ENCODE results near the gene SUCLG1. TPM values are rescaled to one million over a fixed set of nuclear protein-coding genes. Genes with fewer than 3 reads are reported as not detected.

The SUCLG1 gene
- polyA plus RNA-seq, 2 of the 4 experiments (the other 2 are of a cell fraction), result 90.0 to 144 TPM

DNA sequence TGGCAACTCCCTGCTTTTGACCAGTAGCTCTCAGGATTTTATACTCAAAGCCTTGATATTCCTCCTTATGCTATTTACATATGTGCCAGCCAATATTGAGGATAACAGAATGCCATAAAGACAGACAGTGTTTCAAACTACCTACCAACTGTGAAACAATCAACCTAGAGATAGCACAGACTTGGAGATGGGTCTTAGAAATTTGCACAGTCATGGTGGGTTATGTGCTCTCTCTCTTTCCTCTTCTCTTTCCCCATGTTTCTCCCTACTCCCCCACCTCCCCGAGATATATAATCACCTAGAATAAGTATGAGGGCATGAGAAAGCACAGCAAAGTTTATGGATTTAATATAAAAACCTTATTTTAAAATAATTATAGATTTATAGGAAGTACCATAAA lies 24.2 kb upstream of the SUCLG1 start:
- TF ChIP-seq, protein P1, sequence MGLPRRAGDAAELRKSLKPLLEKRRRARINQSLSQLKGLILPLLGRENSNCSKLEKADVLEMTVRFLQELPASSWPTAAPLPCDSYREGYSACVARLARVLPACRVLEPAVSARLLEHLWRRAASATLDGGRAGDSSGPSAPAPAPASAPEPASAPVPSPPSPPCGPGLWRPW (IDR thresholded peaks at IDR 0.05), result no peak
- no peak for TF ChIP-seq CEBPB (IDR thresholded peaks at IDR 0.05)
- peak; percentile 90 for TF ChIP-seq NFE2L2 (conservative IDR thresholded peaks at IDR 0.05; ENCODE audit: low read length)
- no peak for TF ChIP-seq TFCP2L1 (CRISPR knock-in tag; IDR thresholded peaks at IDR 0.05)
- TF ChIP-seq MAFK (IDR thresholded peaks at IDR 0.05; ENCODE audit: partially characterized antibody), result peak; percentile 58
- H3K9me3 ChIP-seq, result no peaks in the 10 kb centered on the region
- H3K4me3 ChIP-seq, result no peak overlapping the region
- POLR2A ChIA-PET, result no interaction called here
- H3K4me1 ChIP-seq, result peaks cover 19% of the 10 kb centered on the region
- no peak overlapping the region for H3K4me2 ChIP-seq
- CTCF ChIA-PET, result interaction anchor here (1.2 to 1.4 kb wide), 2 partner anchors 9 to 463 kb away, joined by 3 to 4 read pairs; no protein-coding TSS in a partner anchor
- ATAC-seq (no peak), FAIRE-seq (no peak), DNase-seq (ENCODE audit: low read depth in 1 of 2, low spot score in 1 of 2) (no peak)
- 81% methylated on average over 1 of the region's 1 CpG for WGBS (ENCODE audit: missing lambda C conversion rate)
- no peak overlapping the region for H3K27ac ChIP-seq

DNA sequence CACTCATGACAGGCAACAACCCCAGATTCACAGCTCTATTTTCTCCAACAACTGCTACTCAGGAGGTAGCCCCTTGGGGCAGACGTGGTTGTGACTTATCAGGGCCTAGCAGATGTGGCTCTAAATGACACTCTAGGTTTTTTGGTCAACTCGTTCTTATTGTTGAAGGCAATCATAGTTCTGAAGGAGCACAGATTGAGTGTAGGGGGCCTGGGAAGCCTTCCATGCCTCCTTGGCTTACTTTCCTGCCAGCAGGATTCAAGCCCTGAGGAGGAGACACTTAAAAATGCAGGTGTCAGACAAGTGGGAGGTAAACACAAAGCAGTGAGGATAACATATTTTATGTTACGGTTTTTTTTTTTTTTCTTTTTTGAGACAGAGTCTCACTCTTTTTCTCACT lies 23.5 kb upstream of the SUCLG1 start:
- Histone ChIP-seq H3K4me3 (no peak overlapping the region), H3K27ac (no peak overlapping the region), H3K4me2 (no peak overlapping the region), H3K4me1 (peaks cover 18% of the 10 kb centered on the region), H3K9me3 (no peaks in the 10 kb centered on the region)
- 61% methylated on average over 3 of the region's 3 CpGs for WGBS (ENCODE audit: missing lambda C conversion rate)
- ATAC-seq (no peak), DNase-seq (ENCODE audit: low read depth in 1 of 2, low spot score in 1 of 2) (no peak), FAIRE-seq (no peak)
- ChIA-PET CTCF (no interaction called here), POLR2A (no interaction called here)
- TF ChIP-seq HOXB13 (CRISPR knock-in tag; IDR thresholded peaks at IDR 0.05; ENCODE audit: low read depth), result no peak
- TF ChIP-seq GATA3 (IDR thresholded peaks at IDR 0.05; ENCODE audit: borderline replicate concordance), result no peak
- no peak for TF ChIP-seq EP300 (IDR thresholded peaks at IDR 0.05)
- TF ChIP-seq, protein P2, sequence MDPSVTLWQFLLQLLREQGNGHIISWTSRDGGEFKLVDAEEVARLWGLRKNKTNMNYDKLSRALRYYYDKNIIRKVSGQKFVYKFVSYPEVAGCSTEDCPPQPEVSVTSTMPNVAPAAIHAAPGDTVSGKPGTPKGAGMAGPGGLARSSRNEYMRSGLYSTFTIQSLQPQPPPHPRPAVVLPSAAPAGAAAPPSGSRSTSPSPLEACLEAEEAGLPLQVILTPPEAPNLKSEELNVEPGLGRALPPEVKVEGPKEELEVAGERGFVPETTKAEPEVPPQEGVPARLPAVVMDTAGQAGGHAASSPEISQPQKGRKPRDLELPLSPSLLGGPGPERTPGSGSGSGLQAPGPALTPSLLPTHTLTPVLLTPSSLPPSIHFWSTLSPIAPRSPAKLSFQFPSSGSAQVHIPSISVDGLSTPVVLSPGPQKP (IDR thresholded peaks at IDR 0.05; ENCODE audit: low read depth, low read length), result no peak
- TF ChIP-seq, protein P1 (IDR thresholded peaks at IDR 0.05), result no peak
- TF ChIP-seq, protein P3, sequence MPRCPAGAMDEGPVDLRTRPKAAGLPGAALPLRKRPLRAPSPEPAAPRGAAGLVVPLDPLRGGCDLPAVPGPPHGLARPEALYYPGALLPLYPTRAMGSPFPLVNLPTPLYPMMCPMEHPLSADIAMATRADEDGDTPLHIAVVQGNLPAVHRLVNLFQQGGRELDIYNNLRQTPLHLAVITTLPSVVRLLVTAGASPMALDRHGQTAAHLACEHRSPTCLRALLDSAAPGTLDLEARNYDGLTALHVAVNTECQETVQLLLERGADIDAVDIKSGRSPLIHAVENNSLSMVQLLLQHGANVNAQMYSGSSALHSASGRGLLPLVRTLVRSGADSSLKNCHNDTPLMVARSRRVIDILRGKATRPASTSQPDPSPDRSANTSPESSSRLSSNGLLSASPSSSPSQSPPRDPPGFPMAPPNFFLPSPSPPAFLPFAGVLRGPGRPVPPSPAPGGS (IDR thresholded peaks at IDR 0.05), result no peak
- TF ChIP-seq EHF (CRISPR knock-in tag; IDR thresholded peaks at IDR 0.05), result no peak

DNA sequence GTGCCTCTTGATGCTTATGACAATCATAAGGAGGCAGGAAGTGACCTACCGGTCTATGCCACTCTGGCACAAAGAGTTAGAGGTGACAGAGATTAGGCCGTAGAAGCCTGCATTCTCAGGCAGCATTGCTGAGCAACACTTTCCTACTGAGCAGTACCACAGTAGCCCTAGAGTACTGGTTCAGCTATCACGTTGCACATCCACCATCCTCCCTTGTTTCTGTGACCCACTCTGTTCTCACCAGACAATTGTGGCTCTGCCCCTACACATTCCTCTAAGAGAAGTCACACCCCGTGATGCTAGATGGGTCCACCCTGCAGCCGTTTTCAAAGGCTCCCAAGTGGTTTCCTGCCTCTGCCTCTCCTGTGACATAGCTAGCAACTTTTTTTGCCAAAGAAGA lies 22.6 kb upstream of the SUCLG1 start:
- no peak for FAIRE-seq
- H3K4me3 ChIP-seq, result no peak overlapping the region
- DNase-seq (ENCODE audit: low read depth in 1 of 2, low spot score in 1 of 2), result no peak
- no peak overlapping the region for H3K27ac ChIP-seq
- peaks cover 9% of the 10 kb centered on the region for H3K4me1 ChIP-seq
- peak in 1 of 2 experiments; percentile 36; a peak in 2 of 6 replicates for ATAC-seq
- CTCF ChIA-PET, result no interaction called here
- POLR2A ChIA-PET, result no interaction called here
- TF ChIP-seq TFCP2L1 (CRISPR knock-in tag; IDR thresholded peaks at IDR 0.05), result no peak
- no peak for TF ChIP-seq CBX8 (IDR thresholded peaks at IDR 0.05)
- no peak for TF ChIP-seq HOXB5 (CRISPR knock-in tag; IDR thresholded peaks at IDR 0.05)
- H3K4me2 ChIP-seq, result no peak overlapping the region
- no peaks in the 10 kb centered on the region for H3K9me3 ChIP-seq
- 59% methylated on average over 5 of the region's 5 CpGs for WGBS (ENCODE audit: missing lambda C conversion rate)

DNA sequence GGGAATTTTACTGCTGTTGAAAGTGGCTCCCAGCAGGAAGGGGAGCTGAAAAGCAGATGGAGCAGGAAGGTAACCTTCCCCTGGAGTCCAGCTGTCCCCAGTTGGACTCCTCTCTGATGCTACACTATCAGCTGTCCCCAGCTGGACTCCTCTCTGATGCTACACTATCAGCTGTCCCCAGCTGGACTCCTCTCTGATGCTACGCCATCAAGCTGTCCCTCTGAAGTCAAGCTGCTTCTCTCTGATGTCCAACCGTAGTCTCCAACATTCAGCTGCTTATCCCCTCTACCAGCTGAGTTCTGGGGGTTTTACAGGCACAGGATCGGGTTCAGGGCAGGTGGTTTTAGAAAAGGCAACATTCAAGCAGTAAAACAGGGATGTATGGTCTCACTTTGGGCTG lies 19.8 kb upstream of the SUCLG1 start:
- Histone ChIP-seq H3K4me2 (no peak overlapping the region), H3K27ac (no peak overlapping the region), H3K4me1 (no peaks in the 10 kb centered on the region), H3K4me3 (no peak overlapping the region), H3K9me3 (no peaks in the 10 kb centered on the region)
- no peak for TF ChIP-seq HEYL (CRISPR knock-in tag; IDR thresholded peaks at IDR 0.05)
- TF ChIP-seq, protein P4, sequence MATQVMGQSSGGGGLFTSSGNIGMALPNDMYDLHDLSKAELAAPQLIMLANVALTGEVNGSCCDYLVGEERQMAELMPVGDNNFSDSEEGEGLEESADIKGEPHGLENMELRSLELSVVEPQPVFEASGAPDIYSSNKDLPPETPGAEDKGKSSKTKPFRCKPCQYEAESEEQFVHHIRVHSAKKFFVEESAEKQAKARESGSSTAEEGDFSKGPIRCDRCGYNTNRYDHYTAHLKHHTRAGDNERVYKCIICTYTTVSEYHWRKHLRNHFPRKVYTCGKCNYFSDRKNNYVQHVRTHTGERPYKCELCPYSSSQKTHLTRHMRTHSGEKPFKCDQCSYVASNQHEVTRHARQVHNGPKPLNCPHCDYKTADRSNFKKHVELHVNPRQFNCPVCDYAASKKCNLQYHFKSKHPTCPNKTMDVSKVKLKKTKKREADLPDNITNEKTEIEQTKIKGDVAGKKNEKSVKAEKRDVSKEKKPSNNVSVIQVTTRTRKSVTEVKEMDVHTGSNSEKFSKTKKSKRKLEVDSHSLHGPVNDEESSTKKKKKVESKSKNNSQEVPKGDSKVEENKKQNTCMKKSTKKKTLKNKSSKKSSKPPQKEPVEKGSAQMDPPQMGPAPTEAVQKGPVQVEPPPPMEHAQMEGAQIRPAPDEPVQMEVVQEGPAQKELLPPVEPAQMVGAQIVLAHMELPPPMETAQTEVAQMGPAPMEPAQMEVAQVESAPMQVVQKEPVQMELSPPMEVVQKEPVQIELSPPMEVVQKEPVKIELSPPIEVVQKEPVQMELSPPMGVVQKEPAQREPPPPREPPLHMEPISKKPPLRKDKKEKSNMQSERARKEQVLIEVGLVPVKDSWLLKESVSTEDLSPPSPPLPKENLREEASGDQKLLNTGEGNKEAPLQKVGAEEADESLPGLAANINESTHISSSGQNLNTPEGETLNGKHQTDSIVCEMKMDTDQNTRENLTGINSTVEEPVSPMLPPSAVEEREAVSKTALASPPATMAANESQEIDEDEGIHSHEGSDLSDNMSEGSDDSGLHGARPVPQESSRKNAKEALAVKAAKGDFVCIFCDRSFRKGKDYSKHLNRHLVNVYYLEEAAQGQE (IDR thresholded peaks at IDR 0.05), result no peak
- FAIRE-seq (no peak), ATAC-seq (no peak), DNase-seq (ENCODE audit: low read depth in 1 of 2, low spot score in 1 of 2) (no peak)
- 47% methylated on average over 3 of the region's 3 CpGs for WGBS (ENCODE audit: missing lambda C conversion rate)
- CTCF ChIA-PET, result interaction anchor here (0.6 kb wide), 1 partner anchor 103 kb away, joined by 3 read pairs; no protein-coding TSS in a partner anchor
- POLR2A ChIA-PET, result no interaction called here
